OCI-LY1 (cell line): Measurements from ENCODE around the gene BHLHA15.

Experiments used
- H2AFZ ChIP-seq: fragments of 200-600 bp; sonication (generic), shearing (Covaris generic); 2 replicates; pipeline ENCODE4 v1.6.0; 2014; ENCODE audit warnings: antibody characterized with exemption, mild to moderate bottlenecking, low read length
- H3F3A ChIP-seq: fragments of 200-600 bp; sonication (generic), shearing (Covaris generic); 2 replicates; pipeline ENCODE4 v1.6.0; 2014; ENCODE audit warnings: mild to moderate bottlenecking, antibody characterized with exemption, low read length, moderate library complexity; ENCODE audit not compliant: insufficient read depth
- H3K27ac ChIP-seq: fragments of 200-600 bp; sonication (generic); 2 replicates; pipeline ENCODE4 v1.5.1; 2014; ENCODE audit warnings: low read length, mixed run types, mild to moderate bottlenecking, low read depth; ENCODE audit not compliant: poor library complexity, severe bottlenecking
- H3K27me3 ChIP-seq: fragments of 200-600 bp; sonication (generic); 2 replicates; pipeline ENCODE4 v1.6.0; 2014; ENCODE audit warnings: antibody characterized with exemption, mild to moderate bottlenecking, low read length, moderate library complexity; ENCODE audit not compliant: insufficient read depth
- H3K36me3 ChIP-seq: fragments of 200-600 bp; sonication (generic); 2 replicates; pipeline ENCODE4 v1.6.1; 2014; ENCODE audit warnings: mild to moderate bottlenecking, antibody characterized with exemption, low read length, moderate library complexity, mixed read lengths; ENCODE audit not compliant: insufficient read depth
- H3K4me1 ChIP-seq: fragments of 200-600 bp; sonication (generic); 2 replicates; pipeline ENCODE4 v1.5.1; 2014; ENCODE audit warnings: mild to moderate bottlenecking, low read length, moderate library complexity; ENCODE audit not compliant: insufficient read depth, severe bottlenecking
- H3K4me2 ChIP-seq: fragments of 200-600 bp; sonication (generic), shearing (Covaris generic); 2 replicates; pipeline ENCODE4 v1.6.1; 2014; ENCODE audit warnings: low read length
- H3K4me3 ChIP-seq: fragments of 200-600 bp; sonication (generic); 2 replicates; pipeline ENCODE4 v1.5.1; 2014; ENCODE audit warnings: low read length, low read depth, mild to moderate bottlenecking, mixed read lengths; ENCODE audit not compliant: poor library complexity, severe bottlenecking
- H3K79me2 ChIP-seq: fragments of 200-600 bp; shearing (Covaris generic); 2 replicates; pipeline ENCODE4 v1.6.1; 2016; ENCODE audit warnings: mixed run types, low read length, mixed read lengths; ENCODE audit not compliant: insufficient read depth
- H3K9ac ChIP-seq: fragments of 200-600 bp; sonication (generic), shearing (Covaris generic); 2 replicates; pipeline ENCODE4 v1.6.1; 2014; ENCODE audit warnings: mild to moderate bottlenecking, low read length, mixed read lengths
- H3K9me2 ChIP-seq: fragments of 200-600 bp; sonication (generic), shearing (Covaris generic); 2 replicates; pipeline ENCODE4 v1.6.1; 2014; ENCODE audit warnings: low read depth, mild to moderate bottlenecking, low read length, mixed read lengths
- H3K9me3 ChIP-seq: fragments of 200-600 bp; shearing (Covaris generic); 2 replicates; pipeline ENCODE4 v1.6.1; 2014; ENCODE audit warnings: low read length, mixed read lengths
- H4K20me1 ChIP-seq: fragments of 200-600 bp; sonication (generic), shearing (Covaris generic); 2 replicates; pipeline ENCODE4 v1.6.0; 2016; ENCODE audit warnings: mild to moderate bottlenecking, low read length; ENCODE audit not compliant: insufficient read depth
- EZH2 ChIP-seq: fragments of 200-600 bp; sonication (generic), shearing (Covaris generic); IDR thresholded peaks from 2 replicates; pipeline ENCODE4 v1.8.0; 2017; ENCODE audit warnings: borderline replicate concordance, mixed run types, mild to moderate bottlenecking, antibody characterized with exemption, low read length, moderate library complexity, mixed read lengths
- TF ChIP-seq, protein P1 (sequence below): fragments of 200-600 bp; sonication (generic), shearing (Covaris generic); IDR thresholded peaks from 2 replicates; pipeline ENCODE4 v1.5.1; 2017; ENCODE audit warnings: mild to moderate bottlenecking, antibody characterized with exemption, low read length, moderate library complexity, mixed read lengths

The BHLHA15 gene

DNA sequence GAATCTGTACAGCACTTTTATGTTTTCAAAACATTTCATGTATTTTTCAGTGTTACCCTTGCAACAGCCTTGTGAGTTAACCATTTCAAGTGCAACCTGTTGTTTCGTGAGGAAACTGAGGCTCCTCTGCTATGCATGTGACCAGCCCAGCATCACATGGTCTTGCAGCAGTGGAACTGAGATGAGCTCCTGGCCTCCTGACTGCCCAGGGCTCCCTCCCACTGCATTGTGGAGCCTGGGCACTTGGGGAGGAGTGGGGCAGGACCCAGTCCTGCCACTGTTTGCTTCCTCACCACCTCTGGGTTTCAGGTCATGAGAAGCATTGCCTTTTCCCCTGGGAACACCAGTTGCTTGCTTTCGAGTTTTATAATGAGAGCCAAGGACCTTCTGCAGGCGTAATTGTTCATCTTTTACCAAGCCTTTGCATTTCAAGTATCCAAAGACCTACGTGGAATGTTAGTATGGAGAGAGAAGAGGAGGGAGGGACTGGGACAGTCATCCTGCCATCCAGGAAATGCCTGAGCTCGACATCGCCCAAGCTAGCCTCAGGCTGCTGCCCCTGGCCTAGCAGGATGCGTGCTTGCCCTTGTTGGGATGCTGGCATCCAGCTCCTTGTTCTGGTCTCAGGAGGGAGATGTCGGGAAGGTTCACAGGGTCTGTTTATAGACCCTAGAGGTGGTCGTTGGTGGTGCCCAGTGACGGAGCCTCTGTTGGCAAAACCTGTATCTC, 32.3 kb upstream of the BHLHA15 start:
- Histone ChIP-seq H4K20me1 (no peaks in the 10 kb centered on the region), H3K4me3 (no peak overlapping the region), H3F3A (no peaks in the 10 kb centered on the region), H3K36me3 (no peaks in the 10 kb centered on the region; the same call in 1 of the 2 replicates), H3K9me2 (no peaks in the 10 kb centered on the region), H3K9ac (no peak overlapping the region), H3K27ac (no peak overlapping the region), H3K4me1 (no peaks in the 10 kb centered on the region), H2AFZ (no peak overlapping the region), H3K9me3 (0 out of 2 replicates have a peak, but pooled peaks cover 2% of the 10 kb centered on the region), H3K27me3 (no peaks in the 10 kb centered on the region), H3K79me2 (no peaks in the 10 kb centered on the region), H3K4me2 (no peak overlapping the region)
- TF ChIP-seq, protein P1, sequence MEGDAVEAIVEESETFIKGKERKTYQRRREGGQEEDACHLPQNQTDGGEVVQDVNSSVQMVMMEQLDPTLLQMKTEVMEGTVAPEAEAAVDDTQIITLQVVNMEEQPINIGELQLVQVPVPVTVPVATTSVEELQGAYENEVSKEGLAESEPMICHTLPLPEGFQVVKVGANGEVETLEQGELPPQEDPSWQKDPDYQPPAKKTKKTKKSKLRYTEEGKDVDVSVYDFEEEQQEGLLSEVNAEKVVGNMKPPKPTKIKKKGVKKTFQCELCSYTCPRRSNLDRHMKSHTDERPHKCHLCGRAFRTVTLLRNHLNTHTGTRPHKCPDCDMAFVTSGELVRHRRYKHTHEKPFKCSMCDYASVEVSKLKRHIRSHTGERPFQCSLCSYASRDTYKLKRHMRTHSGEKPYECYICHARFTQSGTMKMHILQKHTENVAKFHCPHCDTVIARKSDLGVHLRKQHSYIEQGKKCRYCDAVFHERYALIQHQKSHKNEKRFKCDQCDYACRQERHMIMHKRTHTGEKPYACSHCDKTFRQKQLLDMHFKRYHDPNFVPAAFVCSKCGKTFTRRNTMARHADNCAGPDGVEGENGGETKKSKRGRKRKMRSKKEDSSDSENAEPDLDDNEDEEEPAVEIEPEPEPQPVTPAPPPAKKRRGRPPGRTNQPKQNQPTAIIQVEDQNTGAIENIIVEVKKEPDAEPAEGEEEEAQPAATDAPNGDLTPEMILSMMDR = no peak
- TF ChIP-seq EZH2 = no peak

DNA sequence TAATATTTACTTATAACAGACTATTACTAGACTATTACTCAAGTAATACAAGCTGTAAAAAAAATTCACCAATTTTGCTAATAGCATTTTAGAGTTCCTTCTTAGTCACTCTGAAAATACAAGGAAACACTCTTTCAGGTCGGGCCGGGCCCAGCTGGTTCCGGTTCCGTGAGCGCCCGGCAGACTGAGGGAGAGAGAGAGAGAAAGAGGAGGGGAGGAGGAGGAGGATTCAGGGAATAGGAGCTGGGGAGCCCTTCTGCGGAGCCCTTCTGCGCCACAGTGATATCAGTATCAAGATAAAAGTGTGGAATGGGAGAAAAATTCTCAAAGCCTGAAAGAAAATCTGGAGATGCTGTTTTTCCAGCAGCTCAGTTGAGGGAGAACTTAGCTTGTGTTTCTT, 30.5 kb upstream of the BHLHA15 start:
- no peak overlapping the region for H3K4me3 ChIP-seq
- H3K9me3 ChIP-seq = 0 out of 2 replicates have a peak, but pooled peaks cover 2% of the 10 kb centered on the region
- TF ChIP-seq, protein P1 = no peak
- TF ChIP-seq EZH2 = no peak

DNA sequence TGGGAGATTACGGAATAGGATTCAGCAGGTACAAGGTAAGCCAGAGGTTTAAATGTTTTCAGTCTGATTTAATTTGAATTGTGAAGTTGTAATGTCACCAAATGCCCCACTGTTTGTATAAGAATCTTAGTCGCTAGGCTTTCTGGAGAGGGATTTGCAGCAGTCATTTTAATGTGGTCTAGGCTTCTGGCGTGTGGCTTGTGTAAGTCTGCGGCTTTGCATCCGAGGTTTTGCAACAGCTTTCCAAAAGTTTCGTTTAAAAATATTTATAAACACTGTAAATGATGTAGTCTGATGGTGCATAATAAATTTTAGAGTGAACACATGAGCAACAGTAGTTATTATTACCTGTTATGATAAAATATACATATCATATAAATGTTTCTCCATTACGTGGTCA, 26.1 kb upstream of the BHLHA15 start:
- Histone ChIP-seq H3K9me2 (no peaks in the 10 kb centered on the region), H3K9me3 (peaks cover 15% of the 10 kb centered on the region), H3K79me2 (no peaks in the 10 kb centered on the region), H3K36me3 (peaks cover 25% of the 10 kb centered on the region), H3F3A (no peaks in the 10 kb centered on the region), H4K20me1 (no peaks in the 10 kb centered on the region), H3K4me2 (no peak overlapping the region), H3K4me1 (no peaks in the 10 kb centered on the region), H3K9ac (no peak overlapping the region), H2AFZ (no peak overlapping the region), H3K4me3 (no peak overlapping the region), H3K27me3 (no peaks in the 10 kb centered on the region), H3K27ac (no peak overlapping the region)
- no peak for TF ChIP-seq EZH2
- TF ChIP-seq, protein P1 = no peak

More for the DNA sequence above, 30.5 kb upstream of the BHLHA15 start:
- Histone ChIP-seq H3K36me3 (no peaks in the 10 kb centered on the region), H3K9ac (no peak overlapping the region), H3K4me2 (no peak overlapping the region), H2AFZ (no peak overlapping the region), H3K79me2 (no peaks in the 10 kb centered on the region), H3K4me1 (no peaks in the 10 kb centered on the region), H3K27me3 (no peaks in the 10 kb centered on the region), H4K20me1 (no peaks in the 10 kb centered on the region), H3F3A (no peaks in the 10 kb centered on the region), H3K27ac (no peak overlapping the region), H3K9me2 (no peaks in the 10 kb centered on the region)
